Naive B cell (primary cell): ENCODE data around the gene VRTN. TPM values are rescaled to one million over a fixed set of nuclear protein-coding genes. Genes with fewer than 3 reads are reported as not detected.

Experiments
- ATAC-seq, 2 donors: fragments of 150-1000 bp; cut with Tn5 transposase; 2 replicates each; pipeline ENCODE4 v1.10.0; 2021; ENCODE audit warnings: low read depth in 2 of 2, mild to moderate bottlenecking in 2 of 2, moderate library complexity in 2 of 2
- DNase-seq: peaks from one replicate; pipeline ENCODE4 v3.0.0; 2022
- H3K27ac Mint-ChIP-seq, 6 donors: one replicate each; pipeline ENCODE4 v1.8.0; 2020 to 2022; ENCODE audit warnings: mild to moderate bottlenecking in 6 of 6, mixed read lengths in 6 of 6, moderate library complexity in 5 of 6, inconsistent platforms in 2 of 6
- H3K27me3 Mint-ChIP-seq, 3 donors: one replicate each; pipeline ENCODE4 v1.8.0; 2021 to 2022; ENCODE audit warnings: mixed read lengths in 3 of 3, mild to moderate bottlenecking in 1 of 3
- H3K36me3 Mint-ChIP-seq, 2 donors: one replicate each; pipeline ENCODE4 v1.8.0; 2020 to 2022; ENCODE audit warnings: mixed read lengths in 2 of 2, inconsistent platforms in 1 of 2, mild to moderate bottlenecking in 1 of 2
- H3K4me1 Mint-ChIP-seq, 3 donors: one replicate each; pipeline ENCODE4 v1.8.0; 2020 to 2022; ENCODE audit warnings: mixed read lengths in 3 of 3, inconsistent platforms in 1 of 3, mild to moderate bottlenecking in 1 of 3, moderate library complexity in 1 of 3
- H3K4me3 Mint-ChIP-seq, 8 donors: one replicate each; pipeline ENCODE4 v1.8.0; 2020 to 2022; ENCODE audit warnings: mild to moderate bottlenecking in 8 of 8, mixed read lengths in 8 of 8, moderate library complexity in 8 of 8, inconsistent platforms in 2 of 8
- H3K9me3 Mint-ChIP-seq, 7 donors: one replicate each; pipeline ENCODE4 v1.8.0; 2020 to 2022; ENCODE audit warnings: mixed read lengths in 7 of 7, mild to moderate bottlenecking in 5 of 7, inconsistent platforms in 2 of 7, moderate library complexity in 1 of 7
- polyA plus RNA-seq, 6 donors: library from polyadenylated mRNA; unstranded; fragments of 300-500 nt; fragmentation: Illumina TruSeq; gene quantifications; one replicate each; pipeline ENCODE4 v1.2.3, GENCODE V29; 2021; ENCODE audit warnings: low read depth in 6 of 6

Gene VRTN
- polyA plus RNA-seq, 6 donors from 2014 or later: not detected

DNA sequence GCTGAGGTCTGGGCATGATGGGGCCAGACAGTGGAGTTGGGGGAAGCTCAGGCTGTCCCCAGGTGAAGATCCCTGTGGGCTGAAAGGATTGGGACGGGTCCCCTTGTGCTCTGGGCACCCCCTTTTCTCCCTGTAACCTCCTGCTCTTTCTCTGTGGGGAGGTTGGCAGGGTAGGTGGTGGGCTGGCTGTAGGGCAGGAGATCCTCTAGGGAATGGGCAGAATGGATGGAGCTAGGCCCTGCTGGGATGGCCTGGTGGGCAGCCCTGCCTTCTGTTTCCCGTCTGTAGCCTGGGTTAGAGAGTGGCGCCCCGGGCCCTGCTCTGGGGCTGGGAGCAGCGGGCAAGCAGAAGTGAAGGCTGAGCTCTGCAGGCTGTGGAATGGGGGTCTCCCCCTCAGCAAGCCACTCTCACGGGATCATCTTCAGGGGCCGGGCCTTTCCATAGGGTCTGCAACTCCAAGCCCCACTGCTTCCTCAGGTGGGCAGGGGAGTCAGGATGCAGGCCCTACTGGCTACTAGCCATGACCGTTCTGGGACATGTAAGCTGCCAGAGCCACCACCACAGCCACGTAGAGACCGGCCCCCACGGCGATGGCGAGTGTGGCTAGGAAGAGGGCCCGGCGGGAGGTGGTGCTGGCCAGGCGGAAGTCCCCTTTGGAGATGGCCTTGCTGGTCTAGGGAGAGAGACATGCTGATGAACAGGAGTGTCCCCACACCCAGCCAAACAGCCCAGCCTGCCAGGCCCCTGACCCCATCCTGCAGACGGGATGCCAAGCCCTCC is 58.9 kb downstream of the VRTN start:
- DNase-seq: no peak
- ATAC-seq: no peak

GRCh38 chr14:74407801-74408154 is 59.5 kb downstream of the VRTN start:
- Mint-ChIP-seq H3K4me3 (no peak overlapping the region), H3K27ac (peak overlapping the region in 2 of 6 donors; percentile 12 to 82), H3K27me3 (peaks cover 0 to 4% (median 4%) of the 10 kb centered on the region in 3 donors), H3K36me3 (no peaks in the 10 kb centered on the region), H3K4me1 (peaks cover 30 to 58% (median 50%) of the 10 kb centered on the region in 3 donors), H3K9me3 (no peaks in the 10 kb centered on the region)
- DNase-seq (no peak), ATAC-seq (no peak)

More for the DNA sequence above, 58.9 kb downstream of the VRTN start:
- Mint-ChIP-seq H3K27ac (peak overlapping the region in 1 of 6 donors; percentile 2), H3K27me3 (peaks cover 0 to 4% (median 4%) of the 10 kb centered on the region in 3 donors), H3K9me3 (no peaks in the 10 kb centered on the region), H3K4me1 (peaks cover 34 to 62% (median 54%) of the 10 kb centered on the region in 3 donors), H3K36me3 (no peaks in the 10 kb centered on the region), H3K4me3 (peak overlapping the region in 1 of 8 donors; percentile 21)

- Mint-ChIP-seq H3K4me1 (peaks cover 26 to 47% (median 39%) of the 10 kb centered on the region in 3 donors), H3K4me3 (no peak overlapping the region), H3K27me3 (peaks cover 1 to 6% (median 4%) of the 10 kb centered on the region in 3 donors), H3K36me3 (no peaks in the 10 kb centered on the region), H3K27ac (no peak overlapping the region), H3K9me3 (no peaks in the 10 kb centered on the region)
- no peak for ATAC-seq
- DNase-seq: no peak
These were observed 60.6 kb downstream of the VRTN start for GRCh38 chr14:74408870-74409269.

DNA sequence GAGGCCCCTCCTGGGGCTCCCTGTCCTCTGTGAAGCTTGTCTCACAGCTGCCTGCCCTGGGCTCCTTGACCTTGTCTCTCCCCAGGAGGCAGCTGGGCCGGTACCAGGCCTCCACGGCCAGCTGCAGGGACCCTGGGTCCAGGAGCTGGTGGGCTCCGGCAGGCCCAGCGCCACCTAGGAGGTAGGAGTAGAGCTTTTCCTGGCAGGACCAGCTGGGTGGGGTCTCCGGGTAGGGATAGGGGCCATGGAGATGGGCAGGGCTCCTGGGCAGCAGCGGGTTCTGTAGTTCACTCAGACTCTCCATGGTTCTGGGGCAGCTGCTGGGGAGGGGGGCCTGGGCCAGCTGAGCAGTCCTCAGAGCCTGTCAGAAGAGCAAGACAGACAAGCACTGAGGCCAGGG is 61.2 kb downstream of the VRTN start:
- ATAC-seq (no peak), DNase-seq (no peak)
- Mint-ChIP-seq H3K27ac (no peak overlapping the region), H3K9me3 (no peaks in the 10 kb centered on the region), H3K27me3 (peaks cover 4 to 11% (median 7%) of the 10 kb centered on the region in 3 donors), H3K4me3 (no peak overlapping the region), H3K4me1 (peaks cover 23 to 41% (median 33%) of the 10 kb centered on the region in 3 donors), H3K36me3 (no peaks in the 10 kb centered on the region)

Other genes with a start within 250 kb of the VRTN start
- not detected for gene VSX2, start 109.0 kb upstream of the VRTN start, polyA plus RNA-seq
- 10 to 100 TPM; 23.2 to 32.8 (median 27.5) TPM for gene ABCD4, start 45.5 kb upstream of the VRTN start, polyA plus RNA-seq
- gene SYNDIG1L, start 77.7 kb downstream of the VRTN start, polyA plus RNA-seq: under 1 TPM in 1 of 6 donors, not detected in 5; 0.35 TPM
- gene NPC2, start 144.8 kb downstream of the VRTN start, polyA plus RNA-seq: 100 to 1,000 TPM; 174 to 259 (median 195) TPM
- gene ISCA2, start 145.3 kb downstream of the VRTN start, polyA plus RNA-seq: 10 to 100 TPM; 63.9 to 84.9 (median 77.1) TPM